ENCODE measurements around the gene UQCRC2.

GRCh38 chr16:21973945-21974344, 20.8 kb downstream of the UQCRC2 start:
- TF ChIP-seq, protein P1, sequence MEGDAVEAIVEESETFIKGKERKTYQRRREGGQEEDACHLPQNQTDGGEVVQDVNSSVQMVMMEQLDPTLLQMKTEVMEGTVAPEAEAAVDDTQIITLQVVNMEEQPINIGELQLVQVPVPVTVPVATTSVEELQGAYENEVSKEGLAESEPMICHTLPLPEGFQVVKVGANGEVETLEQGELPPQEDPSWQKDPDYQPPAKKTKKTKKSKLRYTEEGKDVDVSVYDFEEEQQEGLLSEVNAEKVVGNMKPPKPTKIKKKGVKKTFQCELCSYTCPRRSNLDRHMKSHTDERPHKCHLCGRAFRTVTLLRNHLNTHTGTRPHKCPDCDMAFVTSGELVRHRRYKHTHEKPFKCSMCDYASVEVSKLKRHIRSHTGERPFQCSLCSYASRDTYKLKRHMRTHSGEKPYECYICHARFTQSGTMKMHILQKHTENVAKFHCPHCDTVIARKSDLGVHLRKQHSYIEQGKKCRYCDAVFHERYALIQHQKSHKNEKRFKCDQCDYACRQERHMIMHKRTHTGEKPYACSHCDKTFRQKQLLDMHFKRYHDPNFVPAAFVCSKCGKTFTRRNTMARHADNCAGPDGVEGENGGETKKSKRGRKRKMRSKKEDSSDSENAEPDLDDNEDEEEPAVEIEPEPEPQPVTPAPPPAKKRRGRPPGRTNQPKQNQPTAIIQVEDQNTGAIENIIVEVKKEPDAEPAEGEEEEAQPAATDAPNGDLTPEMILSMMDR (IDR thresholded peaks at IDR 0.05) = no peak
- no peak for TF ChIP-seq POLR2A (IDR thresholded peaks at IDR 0.05)
